Endothelial cell of umbilical vein (primary cell): ENCODE data around the gene ADRM1.

Experiments used
- CTCF ChIP-seq, 2 donors: IDR thresholded peaks; 1 replicate in 1 of 2; 2 replicates in 1 of 2; pipeline ENCODE4 v1.5.1; 2011; ENCODE audit warnings: low read length in 2 of 2, mild to moderate bottlenecking in 2 of 2, moderate library complexity in 2 of 2, control low read depth in 1 of 2, inconsistent platforms in 1 of 2, low read depth in 1 of 2; ENCODE audit not compliant: insufficient read depth in 1 of 2; ENCODE audit errors: extremely low read depth in 1 of 2
- EZH2 ChIP-seq: IDR thresholded peaks from 2 replicates; pipeline ENCODE4 v1.6.1; 2012; ENCODE audit warnings: borderline replicate concordance, low read depth, mild to moderate bottlenecking, moderate library complexity, low read length, inconsistent platforms; ENCODE audit not compliant: severe bottlenecking
- FOS ChIP-seq: IDR thresholded peaks from 2 replicates; pipeline ENCODE4 v1.6.1; 2011; ENCODE audit warnings: mild to moderate bottlenecking, low read length, moderate library complexity, borderline replicate concordance; ENCODE audit not compliant: insufficient read depth

- no peak for TF ChIP-seq EZH2
- TF ChIP-seq CTCF (IDR thresholded peaks at IDR 0.05; ENCODE audit: extremely low read depth in 1 of 2, insufficient read depth in 1 of 2, low read depth in 1 of 2, low read length in 2 of 2), result no peak
- TF ChIP-seq FOS, result no peak
Observed at GRCh38 chr20:62287759-62288534, 14.8 kb upstream of the ADRM1 start.
